Measurements from ENCODE around the gene VPS35. TPM values are rescaled to one million over a fixed set of nuclear protein-coding genes. Genes with fewer than 3 reads are reported as not detected.

VPS35 gene
- total RNA-seq, 3 donors from 2014 or later (not counting 1 experiment from before 2014, with no cell fraction given), result 32.8 to 44.1 (median 43.7) TPM

DNA sequence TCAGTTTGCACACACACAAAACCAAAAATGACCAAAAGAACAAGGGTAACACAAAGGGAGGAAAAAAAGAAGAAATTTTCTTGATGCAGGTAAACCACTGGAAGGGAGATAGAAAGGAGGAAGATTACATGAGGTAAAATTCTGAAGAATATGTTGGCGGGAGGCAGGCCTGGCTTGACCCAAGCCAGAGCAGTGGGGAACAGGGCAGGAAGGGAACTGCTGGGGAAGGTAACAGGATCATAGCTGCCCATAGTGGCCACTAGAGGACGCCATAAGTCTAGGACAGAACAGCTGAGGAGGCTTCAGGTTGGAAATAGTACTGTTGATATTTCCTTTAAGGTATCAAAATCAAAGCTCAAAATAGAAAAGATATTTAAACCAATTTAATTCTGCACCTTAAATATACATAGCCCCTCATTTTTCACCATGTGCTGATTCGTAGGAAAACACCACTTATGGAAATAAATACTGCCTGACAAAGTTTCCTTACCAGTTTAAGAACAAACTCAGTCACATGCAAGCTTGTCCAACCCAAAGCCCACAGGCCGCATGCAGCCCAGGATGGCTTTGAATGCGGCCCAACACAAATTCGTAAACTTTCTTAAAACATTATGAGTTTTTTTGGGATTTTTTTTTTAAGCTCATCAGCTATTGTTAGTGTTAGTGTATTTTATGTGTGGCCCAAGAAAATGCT lies 15.5 kb downstream of the VPS35 start:
- Mint-ChIP-seq H3K27me3 (ENCODE audit: low read depth in 2 of 2) (no peaks in the 10 kb centered on the region), H3K36me3 (no peaks in the 10 kb centered on the region), H3K4me1 (no peaks in the 10 kb centered on the region), H3K27ac (no peak overlapping the region), H3K4me3 (no peak overlapping the region), H3K9me3 (no peaks in the 10 kb centered on the region)
- no peaks in the 10 kb centered on the region for H3K4me1 ChIP-seq (ENCODE audit: control insufficient read depth, insufficient read depth, low read length)
- intact Hi-C loops (cut with micrococcal nuclease), result loop anchor here (1.0 kb wide), 2 partner anchors 16 to 236 kb away; partner anchors contain the start of genes ORC6 and VPS35
- ATAC-seq, result peak; percentile 79 to 86 (median 84)
- 78% methylated on average over 6 of the region's 6 CpGs for WGBS (ENCODE audit: insufficient coverage)
- no peak overlapping the region for H3K4me3 ChIP-seq (ENCODE audit: low read length)
- no peaks in the 10 kb centered on the region for H3K27me3 ChIP-seq (ENCODE audit: control insufficient read depth, insufficient read depth, low read length)
- DNase-seq, result peak in 1 of 2 donors; percentile 80
- H3K36me3 ChIP-seq (ENCODE audit: control insufficient read depth, insufficient read depth, low read length), result peaks cover 65% of the 10 kb centered on the region
- no peaks in the 10 kb centered on the region for H3K9me3 ChIP-seq (ENCODE audit: control insufficient read depth, insufficient read depth, low read length)
- H3K27ac ChIP-seq (ENCODE audit: low read length), result no peak overlapping the region
- peak; percentile 87 for TF ChIP-seq CTCF (IDR thresholded peaks at IDR 0.05)

DNA sequence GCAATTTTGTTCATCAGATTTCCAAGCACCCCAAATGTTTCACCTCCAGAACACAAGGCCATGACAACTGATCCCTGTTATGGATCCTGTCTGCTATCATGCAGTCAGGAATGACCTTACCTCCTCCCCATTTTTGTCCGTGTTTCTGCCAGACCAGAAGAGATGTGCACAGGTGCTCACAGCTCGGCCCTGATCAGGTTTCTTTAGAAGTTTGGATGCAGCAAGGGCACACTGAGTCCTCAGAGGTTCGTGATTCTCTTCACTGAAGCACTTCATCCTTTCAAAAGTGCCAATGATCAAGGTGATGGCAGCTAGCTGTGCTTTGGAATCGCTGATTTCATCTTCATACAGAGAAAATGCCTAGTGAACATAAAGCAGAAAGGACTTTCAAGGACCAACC lies 26.9 kb downstream of the VPS35 start:
- H3K27me3 ChIP-seq (ENCODE audit: control insufficient read depth, insufficient read depth, low read length), result no peaks in the 10 kb centered on the region
- H3K9me3 Mint-ChIP-seq, result no peaks in the 10 kb centered on the region
- WGBS (ENCODE audit: insufficient coverage), result 75% methylated on average over 4 of the region's 4 CpGs
- no peaks in the 10 kb centered on the region for H3K27me3 Mint-ChIP-seq (ENCODE audit: low read depth in 2 of 2)
- ATAC-seq (no peak), DNase-seq (no peak)
- H3K36me3 Mint-ChIP-seq, result peaks cover 12% of the 10 kb centered on the region
- no peak overlapping the region for H3K27ac Mint-ChIP-seq
- intact Hi-C loops (cut with micrococcal nuclease), result no loop called here
- H3K4me1 Mint-ChIP-seq, result peaks cover 0 to 8% of the 10 kb centered on the region in 2 donors
- no peak overlapping the region for H3K4me3 ChIP-seq (ENCODE audit: low read length)
- no peaks in the 10 kb centered on the region for H3K9me3 ChIP-seq (ENCODE audit: control insufficient read depth, insufficient read depth, low read length)
- peaks cover 48% of the 10 kb centered on the region for H3K36me3 ChIP-seq (ENCODE audit: control insufficient read depth, insufficient read depth, low read length)
- no peaks in the 10 kb centered on the region for H3K4me1 ChIP-seq (ENCODE audit: control insufficient read depth, insufficient read depth, low read length)
- no peak overlapping the region for H3K27ac ChIP-seq (ENCODE audit: low read length)
- TF ChIP-seq CTCF (IDR thresholded peaks at IDR 0.05), result no peak
- no peak overlapping the region for H3K4me3 Mint-ChIP-seq

GRCh38 chr16:46658925-46659324 lies 30.1 kb downstream of the VPS35 start:
- 5% methylated on average over 1 of the region's 1 CpG for WGBS (ENCODE audit: insufficient coverage)
- H3K4me1 ChIP-seq (ENCODE audit: control insufficient read depth, insufficient read depth, low read length), result no peaks in the 10 kb centered on the region
- H3K4me3 Mint-ChIP-seq, result no peak overlapping the region
- peaks cover 0 to 8% of the 10 kb centered on the region in 2 donors for H3K4me1 Mint-ChIP-seq
- no peak overlapping the region for H3K4me3 ChIP-seq (ENCODE audit: low read length)
- DNase-seq (peak in 1 of 2 donors; percentile 15), ATAC-seq (peak; percentile 29 to 82 (median 50))
- TF ChIP-seq CTCF (IDR thresholded peaks at IDR 0.05), result no peak
- no peaks in the 10 kb centered on the region for H3K9me3 ChIP-seq (ENCODE audit: control insufficient read depth, insufficient read depth, low read length)
- H3K27ac Mint-ChIP-seq, result peak overlapping the region; percentile 19 to 44
- H3K27me3 Mint-ChIP-seq (ENCODE audit: low read depth in 2 of 2), result no peaks in the 10 kb centered on the region
- intact Hi-C loops (cut with micrococcal nuclease), result no loop called here
- no peaks in the 10 kb centered on the region for H3K9me3 Mint-ChIP-seq
- peaks cover 32% of the 10 kb centered on the region for H3K36me3 ChIP-seq (ENCODE audit: control insufficient read depth, insufficient read depth, low read length)
- H3K36me3 Mint-ChIP-seq, result peaks cover 12% of the 10 kb centered on the region
- no peaks in the 10 kb centered on the region for H3K27me3 ChIP-seq (ENCODE audit: control insufficient read depth, insufficient read depth, low read length)
- no peak overlapping the region for H3K27ac ChIP-seq (ENCODE audit: low read length)

GRCh38 chr16:46651305-46651704 lies 37.7 kb downstream of the VPS35 start:
- no peak overlapping the region for H3K4me3 Mint-ChIP-seq
- intact Hi-C loops (cut with micrococcal nuclease), result no loop called here
- H3K27ac Mint-ChIP-seq, result no peak overlapping the region
- WGBS (ENCODE audit: insufficient coverage), result 92% methylated on average over 3 of the region's 3 CpGs
- no peaks in the 10 kb centered on the region for H3K36me3 ChIP-seq (ENCODE audit: control insufficient read depth, insufficient read depth, low read length)
- no peaks in the 10 kb centered on the region for H3K9me3 Mint-ChIP-seq
- no peaks in the 10 kb centered on the region for H3K27me3 ChIP-seq (ENCODE audit: control insufficient read depth, insufficient read depth, low read length)
- H3K27me3 Mint-ChIP-seq (ENCODE audit: low read depth in 2 of 2), result no peaks in the 10 kb centered on the region
- H3K4me1 Mint-ChIP-seq, result no peaks in the 10 kb centered on the region
- no peaks in the 10 kb centered on the region for H3K36me3 Mint-ChIP-seq
- DNase-seq (no peak), ATAC-seq (no peak)
- no peaks in the 10 kb centered on the region for H3K4me1 ChIP-seq (ENCODE audit: control insufficient read depth, insufficient read depth, low read length)
- H3K27ac ChIP-seq (ENCODE audit: low read length), result no peak overlapping the region
- TF ChIP-seq CTCF (IDR thresholded peaks at IDR 0.05), result no peak
- H3K9me3 ChIP-seq (ENCODE audit: control insufficient read depth, insufficient read depth, low read length), result no peaks in the 10 kb centered on the region
- no peak overlapping the region for H3K4me3 ChIP-seq (ENCODE audit: low read length)

All from natural killer cell (primary cell).